Trophoblast cell (in vitro differentiated cells and primary cell): ENCODE measurements around the gene PDGFRA.

ENCODE experiments used
- DNase-seq, 2 donors: peaks; one replicate each; pipeline ENCODE4 v3.0.0-alpha.2; 2016
- H2AFZ ChIP-seq: 2 replicates; pipeline ENCODE4 v1.6.1; 2013; ENCODE audit warnings: low read length, moderate library complexity, mild to moderate bottlenecking; ENCODE audit not compliant: insufficient read depth, poor library complexity
- H2AK5ac ChIP-seq: 2 replicates; pipeline ENCODE4 v1.6.1; 2013; ENCODE audit warnings: mild to moderate bottlenecking, low read length
- H2BK120ac ChIP-seq: 2 replicates; pipeline ENCODE4 v1.6.1; 2013; ENCODE audit warnings: low read length, mild to moderate bottlenecking, moderate library complexity; ENCODE audit not compliant: insufficient read depth, poor library complexity
- H2BK12ac ChIP-seq: 2 replicates; pipeline ENCODE4 v1.6.1; 2013; ENCODE audit warnings: mild to moderate bottlenecking, low read length, moderate library complexity
- H2BK5ac ChIP-seq: 2 replicates; pipeline ENCODE4 v1.6.1; 2013; ENCODE audit warnings: low read length, low read depth, moderate library complexity, mild to moderate bottlenecking; ENCODE audit not compliant: poor library complexity
- H3K14ac ChIP-seq: 2 replicates; pipeline ENCODE4 v1.6.1; 2013; ENCODE audit warnings: mild to moderate bottlenecking, low read length
- H3K18ac ChIP-seq: 2 replicates; pipeline ENCODE4 v1.6.1; 2013; ENCODE audit warnings: mild to moderate bottlenecking, low read length
- H3K23ac ChIP-seq: 2 replicates; pipeline ENCODE4 v1.6.1; 2013; ENCODE audit warnings: low read length
- H3K27ac ChIP-seq: 2 replicates; pipeline ENCODE4 v1.5.1; 2013; ENCODE audit warnings: low read depth, mild to moderate bottlenecking, inconsistent platforms, low read length, moderate library complexity
- H3K27me3 ChIP-seq: 2 replicates; pipeline ENCODE4 v1.6.1; 2013; ENCODE audit warnings: inconsistent platforms, mild to moderate bottlenecking, low read length, moderate library complexity; ENCODE audit not compliant: insufficient read depth
- H3K36me3 ChIP-seq, 2 experiments: 1 replicate in 1 of 2; 2 replicates in 1 of 2; pipeline ENCODE4 v1.6.1; 2013; ENCODE audit warnings: low read length in 2 of 2, mild to moderate bottlenecking in 2 of 2, moderate library complexity in 1 of 2; ENCODE audit not compliant: insufficient read depth in 2 of 2, control insufficient read depth in 1 of 2
- H3K4ac ChIP-seq: 2 replicates; pipeline ENCODE4 v1.6.1; 2013; ENCODE audit warnings: low read depth, mild to moderate bottlenecking, low read length, moderate library complexity
- H3K4me1 ChIP-seq, 2 experiments: 1 replicate in 1 of 2; 2 replicates in 1 of 2; pipeline ENCODE4 v1.6.1; 2013; ENCODE audit warnings: low read length in 2 of 2, mild to moderate bottlenecking in 2 of 2, moderate library complexity in 1 of 2; ENCODE audit not compliant: insufficient read depth in 2 of 2, control insufficient read depth in 1 of 2
- H3K4me2 ChIP-seq: 2 replicates; pipeline ENCODE4 v1.6.1; 2013; ENCODE audit warnings: inconsistent platforms, mild to moderate bottlenecking, low read length, moderate library complexity
- H3K4me3 ChIP-seq: 2 replicates; pipeline ENCODE4 v1.5.1; 2013; ENCODE audit warnings: mild to moderate bottlenecking, low read depth, low read length, inconsistent platforms
- H3K79me1 ChIP-seq: one replicate; pipeline ENCODE4 v1.6.1; 2013; ENCODE audit warnings: low read length
- H3K79me2 ChIP-seq: 2 replicates; pipeline ENCODE4 v1.6.1; 2013; ENCODE audit warnings: low read length, mild to moderate bottlenecking; ENCODE audit not compliant: control insufficient read depth, insufficient read depth, poor library complexity
- H3K9ac ChIP-seq: 2 replicates; pipeline ENCODE4 v1.6.1; 2013; ENCODE audit warnings: mild to moderate bottlenecking, low read length
- H3K9me3 ChIP-seq: 2 replicates; pipeline ENCODE4 v1.6.1; 2013; ENCODE audit warnings: low read depth, mild to moderate bottlenecking, control low read depth, inconsistent platforms, low read length; ENCODE audit not compliant: insufficient read depth
- H4K12ac ChIP-seq: 2 replicates; pipeline ENCODE4 v1.6.1; 2013; ENCODE audit warnings: low read depth, mild to moderate bottlenecking, low read length, moderate library complexity
- H4K8ac ChIP-seq: 2 replicates; pipeline ENCODE4 v1.6.1; 2013; ENCODE audit warnings: low read depth, mild to moderate bottlenecking, low read length, moderate library complexity
- H4K91ac ChIP-seq: one replicate; pipeline ENCODE4 v1.6.1; 2013; ENCODE audit warnings: low read depth, mild to moderate bottlenecking, low read length, moderate library complexity
- WGBS: extraction: QIAGEN DNeasy Blood & Tissue Kit; methylation state at CpG from one replicate; pipeline ENCODE4 v1.1.7; 2013; ENCODE audit warnings: missing lambda C conversion rate; ENCODE audit not compliant: insufficient read length, insufficient coverage; ENCODE audit errors: extremely low coverage; 5-methylcytosine and 5-hydroxymethylcytosine counted together

Gene PDGFRA

DNA sequence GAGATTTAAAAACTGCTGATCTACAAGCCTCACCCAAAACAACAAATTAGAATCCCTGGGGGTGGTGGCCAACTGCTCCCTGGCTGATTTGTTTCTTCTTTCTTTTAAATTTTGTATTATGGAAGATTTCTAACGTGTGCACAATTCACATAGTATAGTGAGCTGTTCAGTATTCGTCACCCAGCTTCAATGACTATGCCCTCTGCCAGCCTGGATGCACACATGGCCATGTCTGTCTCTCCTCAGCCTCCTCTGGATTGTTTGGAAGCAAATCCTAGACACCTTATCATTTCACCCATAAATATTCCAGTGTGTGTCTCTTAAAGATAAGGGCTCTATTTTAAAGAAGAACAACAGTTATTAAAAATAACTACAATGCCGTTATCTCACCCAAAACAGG is 61.9 kb downstream of the PDGFRA start:
- no peak for DNase-seq

DNA sequence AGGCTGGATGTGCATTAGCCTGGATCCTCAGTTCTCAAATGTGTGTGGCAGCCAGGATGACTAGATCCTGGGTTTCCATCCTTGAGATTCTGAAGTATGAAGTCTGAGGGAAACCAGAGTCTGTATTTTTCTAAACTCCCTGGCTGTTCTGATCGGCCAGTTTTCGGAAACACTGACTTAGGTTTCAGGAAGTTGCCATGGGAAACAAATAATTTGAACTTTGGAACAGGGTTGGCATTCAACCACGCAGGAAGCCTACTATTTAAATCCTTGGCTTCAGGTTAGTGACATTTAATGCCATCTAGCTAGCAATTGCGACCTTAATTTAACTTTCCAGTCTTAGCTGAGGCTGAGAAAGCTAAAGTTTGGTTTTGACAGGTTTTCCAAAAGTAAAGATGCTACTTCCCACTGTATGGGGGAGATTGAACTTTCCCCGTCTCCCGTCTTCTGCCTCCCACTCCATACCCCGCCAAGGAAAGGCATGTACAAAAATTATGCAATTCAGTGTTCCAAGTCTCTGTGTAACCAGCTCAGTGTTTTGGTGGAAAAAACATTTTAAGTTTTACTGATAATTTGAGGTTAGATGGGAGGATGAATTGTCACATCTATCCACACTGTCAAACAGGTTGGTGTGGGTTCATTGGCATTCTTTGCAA is 67.6 kb downstream of the PDGFRA start:
- H3K79me1 ChIP-seq, result no peaks in the 10 kb centered on the region
- no peaks in the 10 kb centered on the region for H3K27me3 ChIP-seq
- H2AFZ ChIP-seq, result no peak overlapping the region
- peaks cover 3% of the 10 kb centered on the region for H3K9me3 ChIP-seq
- no peak overlapping the region for H3K23ac ChIP-seq
- H2BK5ac ChIP-seq, result no peak overlapping the region
- H3K14ac ChIP-seq, result no peak overlapping the region
- H3K4me2 ChIP-seq, result no peak overlapping the region
- H3K4ac ChIP-seq, result no peak overlapping the region
- H3K4me3 ChIP-seq, result no peak overlapping the region
- peaks cover 12 to 26% of the 10 kb centered on the region in 2 experiments for H3K36me3 ChIP-seq
- no peak overlapping the region for H4K8ac ChIP-seq
- WGBS, result no CpG with 5 or more reads among the region's 7 CpGs
- H2BK12ac ChIP-seq, result no peak overlapping the region
- H2BK120ac ChIP-seq, result no peak overlapping the region
- H3K27ac ChIP-seq, result no peak overlapping the region
- no peaks in the 10 kb centered on the region for H3K4me1 ChIP-seq
- H4K12ac ChIP-seq, result no peak overlapping the region
- no peak overlapping the region for H4K91ac ChIP-seq
- DNase-seq, result peak in 1 of 2 donors; percentile 26
- H2AK5ac ChIP-seq, result no peak overlapping the region
- H3K18ac ChIP-seq, result no peak overlapping the region
- H3K79me2 ChIP-seq, result no peaks in the 10 kb centered on the region
- no peak overlapping the region for H3K9ac ChIP-seq

More for the DNA sequence above, 61.9 kb downstream of the PDGFRA start:
- Histone ChIP-seq H3K4me3 (no peak overlapping the region), H2BK120ac (no peak overlapping the region), H3K4ac (no peak overlapping the region), H3K9me3 (no peaks in the 10 kb centered on the region), H3K36me3 (peaks cover 30 to 54% of the 10 kb centered on the region in 2 experiments), H4K8ac (no peak overlapping the region), H2AFZ (no peak overlapping the region), H3K18ac (no peak overlapping the region), H4K12ac (no peak overlapping the region), H2AK5ac (no peak overlapping the region), H3K9ac (no peak overlapping the region), H3K4me2 (no peak overlapping the region), H3K27ac (no peak overlapping the region), H3K14ac (no peak overlapping the region), H3K23ac (no peak overlapping the region), H2BK5ac (no peak overlapping the region), H3K4me1 (no peaks in the 10 kb centered on the region), H3K79me1 (no peaks in the 10 kb centered on the region), H3K79me2 (no peaks in the 10 kb centered on the region), H4K91ac (no peak overlapping the region), H3K27me3 (no peaks in the 10 kb centered on the region), H2BK12ac (no peak overlapping the region)
- no CpG with 5 or more reads among the region's 3 CpGs for WGBS

DNA sequence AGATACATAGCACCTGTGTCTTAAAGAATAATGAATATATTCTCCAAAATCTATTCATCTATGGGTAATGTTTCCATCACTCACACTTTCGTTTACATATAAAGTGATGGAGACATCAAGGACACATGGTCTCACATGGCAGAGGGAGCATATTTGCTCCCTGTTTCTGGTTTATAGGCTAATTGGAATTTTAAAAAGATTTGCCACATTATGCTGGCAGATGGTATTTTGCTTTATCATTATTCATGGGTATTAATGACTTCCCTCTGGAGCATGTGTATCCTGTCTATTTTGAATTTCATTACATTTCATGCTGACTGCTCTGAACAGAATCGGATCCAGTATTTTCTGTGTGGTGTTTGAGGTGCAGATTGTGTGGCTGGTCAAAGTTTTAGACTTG is 79.0 kb downstream of the PDGFRA start:
- Histone ChIP-seq H3K9me3 (no peaks in the 10 kb centered on the region), H3K18ac (no peak overlapping the region), H4K8ac (no peak overlapping the region), H3K79me2 (no peaks in the 10 kb centered on the region), H4K91ac (no peak overlapping the region), H3K4me3 (no peak overlapping the region), H3K4me1 (no peaks in the 10 kb centered on the region), H3K4ac (no peak overlapping the region), H2BK120ac (no peak overlapping the region), H2BK5ac (no peak overlapping the region), H3K23ac (no peak overlapping the region), H3K79me1 (no peaks in the 10 kb centered on the region), H3K14ac (no peak overlapping the region), H2AK5ac (no peak overlapping the region), H3K36me3 (no peaks in the 10 kb centered on the region), H4K12ac (no peak overlapping the region), H2AFZ (no peak overlapping the region), H3K27ac (no peak overlapping the region), H3K27me3 (no peaks in the 10 kb centered on the region), H3K4me2 (no peak overlapping the region), H2BK12ac (no peak overlapping the region), H3K9ac (no peak overlapping the region)
- no peak for DNase-seq
- WGBS, result no CpG with 5 or more reads among the region's 2 CpGs

DNA sequence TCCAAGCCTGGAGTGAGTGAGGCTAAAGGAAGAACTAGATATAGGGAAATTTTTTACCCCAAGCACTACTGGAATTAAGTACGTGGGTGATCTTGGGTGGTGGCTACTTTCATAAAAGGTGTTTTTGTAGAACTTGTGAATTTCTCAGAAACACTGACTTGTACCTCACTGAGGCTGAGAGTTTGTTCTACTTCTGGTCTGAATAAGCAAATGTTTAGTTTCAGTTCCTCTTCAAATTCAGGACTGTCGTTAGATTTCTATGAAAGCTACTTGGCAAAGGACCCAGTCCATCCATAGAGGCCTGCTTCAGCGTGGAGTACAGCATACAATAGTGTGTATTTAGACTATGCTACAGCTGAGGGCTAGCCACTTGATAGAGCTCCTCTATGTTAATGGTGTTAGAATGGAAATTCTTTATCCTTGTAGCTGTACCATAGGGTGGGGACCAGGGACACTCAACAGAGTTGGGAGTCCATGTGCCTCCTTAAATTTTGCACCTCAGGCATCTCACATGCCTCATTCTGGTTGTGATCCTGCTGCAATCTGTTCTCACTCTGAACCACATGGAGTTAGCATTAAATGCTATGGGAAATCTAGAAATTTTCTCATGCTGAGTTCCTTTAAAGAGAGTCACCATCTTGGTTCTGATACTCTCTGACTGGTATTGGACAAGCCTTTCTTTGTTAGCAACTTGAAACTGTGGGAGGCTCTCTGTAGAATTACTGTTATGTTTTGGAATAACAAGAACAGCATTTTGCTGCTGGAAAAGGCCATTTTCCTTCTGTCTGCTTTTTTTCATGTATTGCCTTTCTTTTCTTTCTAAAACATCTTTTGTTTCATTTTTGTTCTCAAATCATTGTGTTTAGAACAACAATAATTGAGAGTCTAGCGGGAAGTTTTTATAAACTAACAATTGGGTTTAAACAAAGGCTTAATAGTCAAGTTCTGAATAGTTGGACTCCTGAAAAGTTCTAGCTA is 86.8 kb downstream of the PDGFRA start:
- no peak overlapping the region for H3K4me2 ChIP-seq
- H3K4ac ChIP-seq, result no peak overlapping the region
- H2BK120ac ChIP-seq, result no peak overlapping the region
- H3K4me1 ChIP-seq, result no peaks in the 10 kb centered on the region
- no peaks in the 10 kb centered on the region for H3K79me2 ChIP-seq
- no peaks in the 10 kb centered on the region for H3K79me1 ChIP-seq
- H2AFZ ChIP-seq, result no peak overlapping the region
- no peak overlapping the region for H4K8ac ChIP-seq
- H2BK5ac ChIP-seq, result no peak overlapping the region
- no peak overlapping the region for H2BK12ac ChIP-seq
- H3K4me3 ChIP-seq, result no peak overlapping the region
- H3K36me3 ChIP-seq, result no peaks in the 10 kb centered on the region
- no peak overlapping the region for H3K14ac ChIP-seq
- H3K27me3 ChIP-seq, result no peaks in the 10 kb centered on the region
- WGBS, result no CpG with 5 or more reads among the region's 4 CpGs
- no peak overlapping the region for H3K27ac ChIP-seq
- H3K9me3 ChIP-seq, result no peaks in the 10 kb centered on the region
- no peak overlapping the region for H3K9ac ChIP-seq
- no peak overlapping the region for H4K12ac ChIP-seq
- DNase-seq, result no peak
- H4K91ac ChIP-seq, result no peak overlapping the region
- no peak overlapping the region for H3K18ac ChIP-seq
- H2AK5ac ChIP-seq, result no peak overlapping the region
- H3K23ac ChIP-seq, result no peak overlapping the region
